OCI-LY3 (cell line): ENCODE results near the gene BORCS8.

Experiments
- EZH2phosphoT487 ChIP-seq: fragments of 200-600 bp; shearing (Covaris generic); IDR thresholded peaks from 2 replicates; pipeline ENCODE4 v1.6.1; 2018; ENCODE audit warnings: antibody characterized with exemption, mixed run types, low read depth
- TF ChIP-seq, protein P1 (sequence below): fragments of 200-600, 300-600 bp; sonication (generic); IDR thresholded peaks from 2 replicates; pipeline ENCODE4 v1.5.1; 2014; ENCODE audit warnings: antibody characterized with exemption, low read length, low read depth

DNA sequence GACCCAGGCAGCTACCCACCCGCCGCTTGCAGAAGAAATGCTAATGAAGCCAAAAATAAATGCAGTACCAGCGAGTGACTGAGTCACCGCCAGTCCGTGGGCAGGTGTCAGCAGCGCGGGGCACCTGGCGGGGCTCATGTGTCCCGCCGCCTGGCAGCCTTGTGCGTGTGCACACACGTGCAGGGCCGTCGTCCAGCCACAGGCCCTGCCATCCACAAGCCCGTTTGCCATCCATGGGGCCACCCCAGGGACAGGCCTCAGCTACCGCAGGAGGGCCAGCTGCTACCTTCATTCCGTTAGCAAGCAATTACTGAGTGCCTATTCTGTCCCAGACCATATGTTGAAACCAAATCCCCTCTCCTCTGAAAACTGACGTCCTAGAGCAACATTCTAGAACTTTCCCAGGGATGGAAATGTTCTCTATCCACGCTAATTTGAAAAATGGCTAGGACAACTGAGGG is 40.3 kb upstream of the BORCS8 start:
- TF ChIP-seq, protein P1, sequence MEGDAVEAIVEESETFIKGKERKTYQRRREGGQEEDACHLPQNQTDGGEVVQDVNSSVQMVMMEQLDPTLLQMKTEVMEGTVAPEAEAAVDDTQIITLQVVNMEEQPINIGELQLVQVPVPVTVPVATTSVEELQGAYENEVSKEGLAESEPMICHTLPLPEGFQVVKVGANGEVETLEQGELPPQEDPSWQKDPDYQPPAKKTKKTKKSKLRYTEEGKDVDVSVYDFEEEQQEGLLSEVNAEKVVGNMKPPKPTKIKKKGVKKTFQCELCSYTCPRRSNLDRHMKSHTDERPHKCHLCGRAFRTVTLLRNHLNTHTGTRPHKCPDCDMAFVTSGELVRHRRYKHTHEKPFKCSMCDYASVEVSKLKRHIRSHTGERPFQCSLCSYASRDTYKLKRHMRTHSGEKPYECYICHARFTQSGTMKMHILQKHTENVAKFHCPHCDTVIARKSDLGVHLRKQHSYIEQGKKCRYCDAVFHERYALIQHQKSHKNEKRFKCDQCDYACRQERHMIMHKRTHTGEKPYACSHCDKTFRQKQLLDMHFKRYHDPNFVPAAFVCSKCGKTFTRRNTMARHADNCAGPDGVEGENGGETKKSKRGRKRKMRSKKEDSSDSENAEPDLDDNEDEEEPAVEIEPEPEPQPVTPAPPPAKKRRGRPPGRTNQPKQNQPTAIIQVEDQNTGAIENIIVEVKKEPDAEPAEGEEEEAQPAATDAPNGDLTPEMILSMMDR, result no peak
- TF ChIP-seq EZH2phosphoT487, result no peak
